ENCODE data around the gene PRPF8.

DNA sequence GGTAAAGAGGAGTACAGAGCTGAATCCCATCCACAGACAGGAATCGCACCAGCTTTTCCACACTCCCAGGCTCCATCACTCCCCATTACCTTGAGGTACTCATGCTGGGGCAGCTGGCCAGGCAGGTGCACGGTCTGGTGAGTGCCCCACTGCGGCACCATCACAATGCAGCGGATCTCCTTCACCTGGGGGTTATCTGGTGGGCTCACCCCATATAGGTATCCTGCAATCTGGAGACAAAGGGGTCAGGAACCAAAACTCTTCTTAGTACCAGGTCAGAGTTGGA lies 33.2 kb downstream of the PRPF8 start:
- TF ChIP-seq, protein P1, sequence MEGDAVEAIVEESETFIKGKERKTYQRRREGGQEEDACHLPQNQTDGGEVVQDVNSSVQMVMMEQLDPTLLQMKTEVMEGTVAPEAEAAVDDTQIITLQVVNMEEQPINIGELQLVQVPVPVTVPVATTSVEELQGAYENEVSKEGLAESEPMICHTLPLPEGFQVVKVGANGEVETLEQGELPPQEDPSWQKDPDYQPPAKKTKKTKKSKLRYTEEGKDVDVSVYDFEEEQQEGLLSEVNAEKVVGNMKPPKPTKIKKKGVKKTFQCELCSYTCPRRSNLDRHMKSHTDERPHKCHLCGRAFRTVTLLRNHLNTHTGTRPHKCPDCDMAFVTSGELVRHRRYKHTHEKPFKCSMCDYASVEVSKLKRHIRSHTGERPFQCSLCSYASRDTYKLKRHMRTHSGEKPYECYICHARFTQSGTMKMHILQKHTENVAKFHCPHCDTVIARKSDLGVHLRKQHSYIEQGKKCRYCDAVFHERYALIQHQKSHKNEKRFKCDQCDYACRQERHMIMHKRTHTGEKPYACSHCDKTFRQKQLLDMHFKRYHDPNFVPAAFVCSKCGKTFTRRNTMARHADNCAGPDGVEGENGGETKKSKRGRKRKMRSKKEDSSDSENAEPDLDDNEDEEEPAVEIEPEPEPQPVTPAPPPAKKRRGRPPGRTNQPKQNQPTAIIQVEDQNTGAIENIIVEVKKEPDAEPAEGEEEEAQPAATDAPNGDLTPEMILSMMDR (IDR thresholded peaks at IDR 0.05; ENCODE audit: insufficient read depth, low read depth, low read length), result no peak
- no peak for TF ChIP-seq EZH2 (IDR thresholded peaks at IDR 0.05; ENCODE audit: insufficient read depth, low read length)

All from astrocyte (in vitro differentiated cells and primary cell).